ENCODE data around the gene CIAO2A. TPM values are rescaled to one million over a fixed set of nuclear protein-coding genes. Genes with fewer than 3 reads are reported as not detected.

Gene CIAO2A
- total RNA-seq, 4 donors from 2014 or later = 21.4 to 53.8 (median 34.3) TPM

GRCh38 chr15:64029633-64030032 is 64.0 kb downstream of the CIAO2A start:
- Histone ChIP-seq H3K36me3 (no peaks in the 10 kb centered on the region), H3K27me3 (no peaks in the 10 kb centered on the region), H3K4me1 (no peaks in the 10 kb centered on the region), H3K27ac (no peak overlapping the region), H3K4me3 (no peak overlapping the region), H3K9me3 (no peaks in the 10 kb centered on the region)
- no peak for TF ChIP-seq POLR2A (IDR thresholded peaks at IDR 0.05)
- no peak for TF ChIP-seq CTCF (IDR thresholded peaks at IDR 0.05)
- DNase-seq = no peak
- intact Hi-C loops (cut with DNase I; ENCODE audit: low total_unique reads) = no loop called here

DNA sequence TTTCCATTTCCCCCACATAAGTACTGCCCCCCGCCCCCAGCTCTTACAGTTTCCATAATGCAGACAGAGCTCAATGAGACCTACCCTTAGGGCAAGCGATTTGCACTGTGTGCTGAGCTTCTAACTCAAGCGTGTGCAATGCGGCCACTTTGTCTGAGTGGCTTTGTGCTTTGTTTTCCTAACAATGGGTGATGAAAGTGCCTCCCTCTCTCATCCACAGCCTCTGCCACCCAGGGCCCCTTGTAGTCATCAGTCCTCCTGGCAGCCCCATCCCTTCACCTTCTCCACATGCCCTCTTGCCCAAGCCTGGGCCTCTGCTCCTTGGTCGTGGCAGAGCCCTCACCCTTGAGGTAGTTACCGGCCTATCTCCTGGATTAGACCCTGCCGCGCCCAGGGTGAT is 64.5 kb downstream of the CIAO2A start:
- intact Hi-C loops (cut with DNase I; ENCODE audit: low total_unique reads) = no loop called here
- Histone ChIP-seq H3K27me3 (no peaks in the 10 kb centered on the region), H3K4me1 (no peaks in the 10 kb centered on the region), H3K4me3 (no peak overlapping the region), H3K9me3 (no peaks in the 10 kb centered on the region), H3K27ac (no peak overlapping the region), H3K36me3 (no peaks in the 10 kb centered on the region)
- no peak for DNase-seq
- TF ChIP-seq POLR2A (IDR thresholded peaks at IDR 0.05) = no peak
- no peak for TF ChIP-seq CTCF (IDR thresholded peaks at IDR 0.05)

- Histone ChIP-seq H3K36me3 (no peaks in the 10 kb centered on the region), H3K9me3 (no peaks in the 10 kb centered on the region), H3K27me3 (no peaks in the 10 kb centered on the region), H3K4me1 (no peaks in the 10 kb centered on the region), H3K4me3 (no peak overlapping the region), H3K27ac (no peak overlapping the region)
- no peak for DNase-seq
- intact Hi-C loops (cut with DNase I; ENCODE audit: low total_unique reads) = no loop called here
- TF ChIP-seq CTCF (IDR thresholded peaks at IDR 0.05) = no peak
- TF ChIP-seq POLR2A (IDR thresholded peaks at IDR 0.05) = no peak
Observed at GRCh38 chr15:64026591-64026990, 67.0 kb downstream of the CIAO2A start.

DNA sequence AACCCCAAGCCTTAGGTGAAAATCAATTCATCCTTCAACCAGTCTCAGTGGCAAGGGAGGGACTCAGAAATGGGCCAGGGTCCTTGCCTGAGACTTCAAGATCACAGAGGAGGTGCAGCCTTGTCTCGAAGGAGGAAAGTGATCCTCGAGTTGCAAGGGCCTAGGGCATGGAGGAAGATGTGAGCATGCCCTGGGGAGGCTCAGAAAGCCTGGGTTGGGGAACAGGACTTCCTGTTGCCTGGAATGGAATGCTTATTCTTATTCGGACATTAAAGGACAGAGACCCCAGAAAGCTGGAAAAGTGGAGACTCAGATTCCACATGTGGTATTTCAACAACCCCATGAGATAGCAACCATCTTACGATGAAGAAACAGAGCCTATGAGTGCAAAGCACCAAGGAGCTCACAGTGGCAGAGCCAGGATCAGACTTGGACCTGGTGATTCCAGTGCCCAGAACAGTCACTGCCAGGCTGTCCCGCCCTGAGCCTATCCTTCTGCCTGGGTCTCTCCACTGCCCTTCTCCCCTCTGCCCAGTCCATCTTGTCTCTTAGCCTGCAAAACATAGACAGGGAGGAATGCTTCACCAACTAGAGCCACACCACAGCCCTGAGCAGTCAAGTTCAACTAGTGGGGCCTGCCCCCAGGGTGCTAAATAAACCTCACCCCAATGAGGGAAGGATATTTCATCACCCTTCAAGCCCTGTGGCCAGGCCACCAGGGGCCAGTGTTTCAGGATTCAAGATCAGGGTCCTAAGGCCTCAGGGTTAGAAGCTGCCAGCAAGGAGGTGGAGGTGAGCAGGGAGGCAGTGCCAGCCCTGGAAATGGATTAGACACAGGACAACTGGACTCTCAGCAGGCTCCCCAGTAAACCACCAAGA is 69.2 kb downstream of the CIAO2A start:
- TF ChIP-seq CTCF (IDR thresholded peaks at IDR 0.05) (no peak), POLR2A (IDR thresholded peaks at IDR 0.05) (no peak)
- Histone ChIP-seq H3K27ac (no peak overlapping the region), H3K36me3 (no peaks in the 10 kb centered on the region), H3K27me3 (no peaks in the 10 kb centered on the region), H3K4me1 (no peaks in the 10 kb centered on the region), H3K9me3 (no peaks in the 10 kb centered on the region), H3K4me3 (no peak overlapping the region)
- DNase-seq = no peak
- intact Hi-C loops (cut with DNase I; ENCODE audit: low total_unique reads) = no loop called here

GRCh38 chr15:64023220-64023619 is 70.4 kb downstream of the CIAO2A start:
- no peaks in the 10 kb centered on the region for H3K9me3 ChIP-seq
- H3K27ac ChIP-seq = no peak overlapping the region
- DNase-seq = no peak
- no peak overlapping the region for H3K4me3 ChIP-seq
- H3K27me3 ChIP-seq = no peaks in the 10 kb centered on the region
- TF ChIP-seq CTCF (IDR thresholded peaks at IDR 0.05) (no peak), POLR2A (IDR thresholded peaks at IDR 0.05) (no peak)
- H3K4me1 ChIP-seq = no peaks in the 10 kb centered on the region
- no peaks in the 10 kb centered on the region for H3K36me3 ChIP-seq
- intact Hi-C loops (cut with DNase I; ENCODE audit: low total_unique reads) = no loop called here
